T-cell (primary cell): ENCODE results near the gene FASTKD1. TPM values are rescaled to one million over a fixed set of nuclear protein-coding genes. Genes with fewer than 3 reads are reported as not detected.
"Not testable (repeated sequence)": the region's sequence is repeated elsewhere in the genome, so short reads cannot be mapped to it uniquely, and the experiment has no call there.

Experiments
- ATAC-seq, 4 experiments: fragments of 200-7000 bp in 3 of 4; fragments of 150-1000 bp in 1 of 4; cut with Tn5 transposase; replicated peaks in 1 of 4; 1 replicate in 3 of 4; 2 replicates in 1 of 4; pipeline ENCODE4 v1.10.0; 2021; ENCODE audit warnings: moderate library complexity in 3 of 4, mild to moderate bottlenecking in 2 of 4, moderate number of reproducible peaks in 1 of 4
- CTCF ChIA-PET, 2 donors: fragments of 300-600 bp; sonication (Branson Sonifier 250); formaldehyde crosslinking; loops; one replicate each; lab custom pipeline; 2022; ENCODE audit warnings: antibody characterized with exemption in 2 of 2; lab: Charles Lee
- POLR2A ChIA-PET, 2 donors: fragments of 300-600 bp; sonication (Branson Sonifier 250); formaldehyde crosslinking; loops; one replicate each; lab custom pipeline; 2022; ENCODE audit warnings: antibody characterized with exemption in 2 of 2; lab: Charles Lee
- DNase-seq, 35 experiments: peaks; one replicate each; pipeline versions ENCODE4 v3.0.0 to v3.0.0-alpha.2; 2013 to 2023
- H3K27ac ChIP-seq: one replicate; pipeline ENCODE4 v1.5.1; 2013; ENCODE audit warnings: low read length
- H3K27me3 ChIP-seq, 2 experiments: replicated peaks in 1 of 2; 1 replicate in 1 of 2; 2 replicates in 1 of 2; pipeline versions ENCODE4 v1.6.1 to v1.7.0; 2013; ENCODE audit warnings: low read length in 1 of 2, mixed read lengths in 1 of 2; ENCODE audit not compliant: control insufficient read depth in 2 of 2, insufficient read depth in 2 of 2; ENCODE audit errors: extremely low read depth in 1 of 2
- H3K36me3 ChIP-seq, 2 donors: 1 replicate in 1 of 2; 2 replicates in 1 of 2; pipeline versions ENCODE4 v1.6.1 to v1.7.0; 2013; ENCODE audit warnings: low read length in 1 of 2; ENCODE audit not compliant: control insufficient read depth in 2 of 2, insufficient read depth in 1 of 2; ENCODE audit errors: extremely low read depth in 1 of 2
- H3K4me1 ChIP-seq, 2 experiments: 1 replicate in 1 of 2; 2 replicates in 1 of 2; pipeline versions ENCODE4 v1.6.1 to v1.7.0; 2013; ENCODE audit warnings: low read length in 2 of 2, mixed read lengths in 1 of 2; ENCODE audit not compliant: insufficient read depth in 2 of 2, control insufficient read depth in 1 of 2; ENCODE audit errors: extremely low read depth in 1 of 2
- H3K4me3 ChIP-seq, 2 donors: 1 replicate in 1 of 2; 2 replicates in 1 of 2; pipeline versions ENCODE4 v1.5.1 to v1.7.0; 2013; ENCODE audit warnings: mild to moderate bottlenecking in 2 of 2, low read length in 1 of 2, moderate library complexity in 1 of 2; ENCODE audit not compliant: control insufficient read depth in 1 of 2; ENCODE audit errors: extremely low read depth in 1 of 2
- H3K9me3 ChIP-seq: 2 replicates; pipeline ENCODE4 v1.7.0; 2013
- H3K27ac Mint-ChIP-seq, 2 donors: one replicate each; pipeline ENCODE4 v1.8.0; 2020 to 2021; ENCODE audit warnings: mild to moderate bottlenecking in 2 of 2, mixed read lengths in 2 of 2
- H3K27me3 Mint-ChIP-seq, 2 donors: one replicate each; pipeline ENCODE4 v1.8.0; 2021 to 2022; ENCODE audit warnings: mixed read lengths in 2 of 2
- H3K36me3 Mint-ChIP-seq: one replicate; pipeline ENCODE4 v1.8.0; 2021; ENCODE audit warnings: mixed read lengths
- H3K4me1 Mint-ChIP-seq, 3 donors: one replicate each; pipeline ENCODE4 v1.8.0; 2020 to 2022; ENCODE audit warnings: mixed read lengths in 3 of 3, mild to moderate bottlenecking in 1 of 3
- H3K4me3 Mint-ChIP-seq, 3 donors: one replicate each; pipeline ENCODE4 v1.8.0; 2020 to 2022; ENCODE audit warnings: mild to moderate bottlenecking in 3 of 3, mixed read lengths in 3 of 3, moderate library complexity in 3 of 3
- H3K9me3 Mint-ChIP-seq, 3 donors: one replicate each; pipeline ENCODE4 v1.8.0; 2020 to 2022; ENCODE audit warnings: mixed read lengths in 3 of 3
- WGBS: methylation state at CpG from one replicate; pipeline ENCODE4 v1.1.5; 2013; ENCODE audit warnings: missing lambda C conversion rate; ENCODE audit not compliant: insufficient coverage; 5-methylcytosine and 5-hydroxymethylcytosine counted together
- total RNA-seq, 35 experiments: library from RNA in 6 of 35; stranded (reverse) in 6 of 35; fragments of 120-200 nt in 1 of 35; gene quantifications; one replicate each; pipeline versions ENCODE4 v1.2.1 to v1.2.4 and lab custom pipeline; 2013 to 2026

The FASTKD1 gene, protein sequence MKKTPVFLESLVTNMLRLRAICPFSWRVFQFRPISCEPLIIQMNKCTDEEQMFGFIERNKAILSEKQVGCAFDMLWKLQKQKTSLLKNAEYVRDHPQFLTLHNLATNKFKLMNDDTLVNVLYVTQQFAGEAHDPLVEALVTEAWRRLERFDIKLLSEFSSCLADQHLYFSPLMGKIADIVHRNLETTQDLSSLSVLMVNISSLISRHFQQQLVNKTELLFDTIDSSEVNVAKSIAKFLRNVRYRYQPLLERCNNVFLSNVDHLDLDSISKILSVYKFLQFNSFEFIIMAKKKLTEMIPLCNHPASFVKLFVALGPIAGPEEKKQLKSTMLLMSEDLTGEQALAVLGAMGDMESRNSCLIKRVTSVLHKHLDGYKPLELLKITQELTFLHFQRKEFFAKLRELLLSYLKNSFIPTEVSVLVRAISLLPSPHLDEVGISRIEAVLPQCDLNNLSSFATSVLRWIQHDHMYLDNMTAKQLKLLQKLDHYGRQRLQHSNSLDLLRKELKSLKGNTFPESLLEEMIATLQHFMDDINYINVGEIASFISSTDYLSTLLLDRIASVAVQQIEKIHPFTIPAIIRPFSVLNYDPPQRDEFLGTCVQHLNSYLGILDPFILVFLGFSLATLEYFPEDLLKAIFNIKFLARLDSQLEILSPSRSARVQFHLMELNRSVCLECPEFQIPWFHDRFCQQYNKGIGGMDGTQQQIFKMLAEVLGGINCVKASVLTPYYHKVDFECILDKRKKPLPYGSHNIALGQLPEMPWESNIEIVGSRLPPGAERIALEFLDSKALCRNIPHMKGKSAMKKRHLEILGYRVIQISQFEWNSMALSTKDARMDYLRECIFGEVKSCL
- total RNA-seq (10 to 100 TPM; 17.6 to 26.8 (median 25.2) TPM), total RNA-seq (lab: John Stamatoyannopoulos, UW) (12.8 to 77.9 (median 23.7) reads per million in 29 experiments)
- total RNA-seq (2013) = 39.9 TPM

GRCh38 chr2:169573160-169573973 is at the start of gene FASTKD1:
FASTKD1 (minus strand) TSS chr2:169573865; CDS start chr2:169572029, 1,836 bp downstream.
- WGBS = 0% methylated on average over 24 of the region's 33 CpGs
- POLR2A ChIA-PET = interaction anchor here (0.6 to 3.6 kb wide), 7 partner anchors 11 to 1630 kb away, joined by 3 to 34 read pairs (median 9); partner anchors contain the start of gene PPIG (in 2 of the 2)
- peak; percentile 58 to 93 (median 80) for DNase-seq
- H3K36me3 ChIP-seq = no peaks in the 10 kb centered on the region
- Mint-ChIP-seq H3K36me3 (peaks cover 7% of the 10 kb centered on the region), H3K4me1 (peaks cover 20 to 27% (median 23%) of the 10 kb centered on the region in 3 donors), H3K9me3 (no peaks in the 10 kb centered on the region), H3K27me3 (no peaks in the 10 kb centered on the region), H3K27ac (peak within 1 kb of the TSS; percentile 68 to 89), H3K4me3 (peak within 1 kb of the TSS; percentile 95 to 99 (median 98))
- no peaks in the 10 kb centered on the region for H3K27me3 ChIP-seq
- CTCF ChIA-PET = interaction anchor here (0.9 to 1.9 kb wide), 10 partner anchors 8 to 252 kb away, joined by 3 to 10 read pairs (median 4); partner anchors contain the start of genes BBS5 (in 1 of the 2), METTL5 (in 1 of the 2) and PPIG (in 1 of the 2)
- H3K27ac ChIP-seq = peak within 1 kb of the TSS; percentile 81
- no peaks in the 10 kb centered on the region for H3K9me3 ChIP-seq
- peak; percentile 100 for ATAC-seq
- H3K4me3 ChIP-seq = peak within 1 kb of the TSS; percentile 97 to 99
- H3K4me1 ChIP-seq = peaks cover 5 to 8% of the 10 kb centered on the region in 2 experiments

- Histone ChIP-seq H3K27ac (no peak overlapping the region), H3K4me3 (no peak overlapping the region), H3K36me3 (peaks cover 0 to 39% of the 10 kb centered on the region in 2 donors), H3K27me3 (no peaks in the 10 kb centered on the region), H3K4me1 (no peaks in the 10 kb centered on the region), H3K9me3 (no peaks in the 10 kb centered on the region)
- CTCF ChIA-PET = no interaction called here
- POLR2A ChIA-PET = interaction anchor here in 1 of 2 donors (0.6 kb wide), 1 partner anchor 156 kb away, joined by 9 read pairs; no protein-coding TSS in a partner anchor
- ATAC-seq = no peak
- Mint-ChIP-seq H3K27ac (no peak overlapping the region), H3K36me3 (peaks cover 60% of the 10 kb centered on the region), H3K4me3 (no peak overlapping the region), H3K9me3 (no peaks in the 10 kb centered on the region), H3K4me1 (peaks cover 21 to 24% (median 22%) of the 10 kb centered on the region in 3 donors), H3K27me3 (no peaks in the 10 kb centered on the region)
- no peak for DNase-seq
- no CpG with 5 or more reads among the region's 4 CpGs for WGBS
Observed at GRCh38 chr2:169623235-169623634, 49.6 kb upstream of the FASTKD1 start.

GRCh38 chr2:169620509-169620908 is 46.8 kb upstream of the FASTKD1 start:
- no peak overlapping the region for H3K4me3 Mint-ChIP-seq
- peaks cover 3% of the 10 kb centered on the region for H3K9me3 ChIP-seq
- peaks cover 4 to 10% (median 4%) of the 10 kb centered on the region in 3 donors for H3K9me3 Mint-ChIP-seq
- H3K4me3 ChIP-seq = no peak overlapping the region
- no CpG with 5 or more reads among the region's 1 CpG for whole genome bisulfite sequencing
- no peaks in the 10 kb centered on the region for H3K27me3 ChIP-seq
- no peak overlapping the region for H3K27ac ChIP-seq
- ATAC-seq (no peak), DNase-seq (no peak)
- H3K36me3 Mint-ChIP-seq = peaks cover 71% of the 10 kb centered on the region
- H3K27me3 Mint-ChIP-seq = no peaks in the 10 kb centered on the region
- H3K4me1 ChIP-seq = no peaks in the 10 kb centered on the region
- CTCF ChIA-PET = no interaction called here
- POLR2A ChIA-PET = no interaction called here
- peaks cover 30 to 41% (median 39%) of the 10 kb centered on the region in 3 donors for H3K4me1 Mint-ChIP-seq
- peaks cover 4 to 35% of the 10 kb centered on the region in 2 donors for H3K36me3 ChIP-seq
- H3K27ac Mint-ChIP-seq = no peak overlapping the region

DNA sequence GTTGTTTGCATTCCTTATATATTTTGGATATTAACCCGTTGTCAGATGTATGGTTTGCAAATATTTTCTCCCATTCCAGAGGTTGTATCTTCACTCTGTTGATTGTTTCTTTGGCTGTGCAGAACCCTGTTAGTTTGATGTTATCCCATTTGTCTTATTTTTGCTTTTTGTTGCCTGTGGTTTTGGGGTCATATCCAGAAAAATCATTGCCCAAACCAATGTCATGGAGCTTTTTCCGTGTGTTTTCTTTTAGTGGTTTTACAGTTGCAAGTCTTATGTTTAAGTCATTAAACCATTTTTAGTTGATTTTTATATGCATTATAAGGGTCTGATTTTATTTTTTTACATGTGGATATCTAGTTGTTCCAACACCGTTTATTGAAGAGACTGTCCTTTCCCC is 46.3 kb upstream of the FASTKD1 start:
- H3K36me3 ChIP-seq = peaks cover 9 to 38% of the 10 kb centered on the region in 2 donors
- CTCF ChIA-PET = no interaction called here
- no CpG with 5 or more reads among the region's 3 CpGs for WGBS

DNA sequence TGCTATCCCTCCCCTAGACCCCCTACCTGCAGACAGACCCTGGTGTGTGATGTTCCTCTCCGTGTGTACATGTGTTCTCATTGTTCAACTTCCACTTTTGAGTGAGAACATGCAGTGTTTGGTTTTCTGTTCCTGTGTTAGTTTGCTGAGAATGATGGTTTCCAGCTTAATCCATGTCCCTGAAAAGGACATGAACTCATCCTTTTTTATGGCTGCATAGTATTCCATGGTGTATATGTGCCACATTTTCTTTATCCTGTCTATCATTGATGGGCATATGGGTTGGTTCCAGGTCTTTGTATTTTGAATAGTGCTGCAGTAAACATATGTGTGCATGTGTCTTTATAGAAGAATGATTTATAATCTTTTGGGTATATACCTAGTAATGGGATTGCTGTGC is 42.3 kb upstream of the FASTKD1 start:
- ATAC-seq, H3K4me3 Mint-ChIP-seq, POLR2A ChIA-PET, H3K27ac Mint-ChIP-seq, H3K27me3 Mint-ChIP-seq, DNase-seq, H3K4me3 ChIP-seq, H3K4me1 ChIP-seq, CTCF ChIA-PET, H3K9me3 Mint-ChIP-seq, H3K27me3 ChIP-seq, H3K9me3 ChIP-seq, H3K27ac ChIP-seq: not testable (repeated sequence)
- H3K36me3 ChIP-seq = peaks cover 19 to 40% of the 10 kb centered on the region in 2 donors
- Mint-ChIP-seq H3K36me3 (peaks cover 83% of the 10 kb centered on the region), H3K4me1 (peaks cover 30 to 39% (median 38%) of the 10 kb centered on the region in 3 donors)
- no CpG with 5 or more reads among the region's 1 CpG for WGBS

More for the DNA sequence above, 46.3 kb upstream of the FASTKD1 start:
- Mint-ChIP-seq H3K9me3 (peaks cover 4 to 10% (median 4%) of the 10 kb centered on the region in 3 donors), H3K4me1 (peaks cover 30 to 41% (median 39%) of the 10 kb centered on the region in 3 donors), H3K36me3 (peaks cover 71% of the 10 kb centered on the region), H3K4me3 (no peak overlapping the region), H3K27me3 (no peaks in the 10 kb centered on the region), H3K27ac (peak overlapping the region in 1 of 2 donors; percentile 50)
- H3K27ac ChIP-seq = no peak overlapping the region
- no peak for ATAC-seq
- peaks cover 3% of the 10 kb centered on the region for H3K9me3 ChIP-seq
- no peak for DNase-seq
- H3K4me1 ChIP-seq = no peaks in the 10 kb centered on the region
- POLR2A ChIA-PET = no interaction called here
- no peaks in the 10 kb centered on the region for H3K27me3 ChIP-seq
- H3K4me3 ChIP-seq = no peak overlapping the region
